ENCODE results near the gene CDH4.

CDH4 gene

GRCh38 chr20:61803416-61803914 is 551.4 kb downstream of the CDH4 start:
- no peak for DNase-seq

GRCh38 chr20:61803915-61804751 is 552.1 kb downstream of the CDH4 start:
- DNase-seq: no peak

DNA sequence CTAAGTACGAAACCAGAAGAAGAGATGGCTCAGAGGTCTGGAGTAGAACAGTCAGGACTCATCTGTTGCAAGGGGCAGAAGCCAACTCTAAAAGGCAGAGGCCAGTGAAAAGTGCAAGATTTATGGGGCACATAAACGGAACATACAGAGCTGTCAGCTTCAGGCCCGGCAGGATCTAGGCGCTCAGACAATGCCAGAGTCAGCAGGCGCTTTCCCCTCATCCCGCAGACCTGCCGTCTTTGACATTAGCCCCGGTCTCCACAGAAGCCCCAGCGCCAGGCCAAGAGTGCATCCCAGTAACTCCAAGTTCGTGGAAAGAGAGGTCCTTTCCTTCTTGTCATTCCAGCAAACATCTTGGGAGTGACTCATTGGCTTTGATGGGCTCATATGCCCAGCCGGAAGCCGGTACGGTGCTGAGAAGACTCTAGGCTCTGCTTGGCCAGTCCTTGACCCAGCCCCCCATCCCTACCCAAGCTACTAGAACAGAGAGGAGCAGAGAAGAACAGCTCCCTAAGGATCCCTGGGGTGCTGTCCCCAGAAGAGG is 552.8 kb downstream of the CDH4 start:
- no peak for DNase-seq

- no peak for DNase-seq
These were observed 553.3 kb downstream of the CDH4 start for GRCh38 chr20:61805365-61805764.

DNA sequence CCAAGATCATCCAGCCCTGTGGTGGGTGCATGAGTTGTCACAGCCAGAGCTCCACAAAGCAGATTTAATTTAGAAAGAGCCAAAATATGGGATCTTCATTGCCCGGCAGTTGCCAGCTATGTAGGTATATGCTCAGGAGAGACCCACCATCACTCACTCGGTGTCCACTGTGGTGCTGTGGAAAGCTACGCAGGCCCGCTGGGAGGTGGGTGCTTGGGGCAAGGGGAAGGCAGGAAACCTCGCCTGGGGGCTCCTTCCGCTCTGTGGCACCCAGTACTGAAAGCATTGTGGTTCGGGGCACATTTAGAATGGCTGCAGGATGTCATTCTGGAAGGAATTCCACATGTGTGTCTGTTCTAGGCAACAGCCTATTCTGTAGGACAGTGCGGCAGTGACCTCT is 553.7 kb downstream of the CDH4 start:
- no peak for DNase-seq

- DNase-seq: no peak
These were observed 554.3 kb downstream of the CDH4 start for GRCh38 chr20:61806314-61806713.

- DNase-seq: no peak
These were observed 554.9 kb downstream of the CDH4 start for GRCh38 chr20:61806995-61807394.

- DNase-seq: no peak
These were observed 555.6 kb downstream of the CDH4 start for GRCh38 chr20:61807471-61808160.

DNA sequence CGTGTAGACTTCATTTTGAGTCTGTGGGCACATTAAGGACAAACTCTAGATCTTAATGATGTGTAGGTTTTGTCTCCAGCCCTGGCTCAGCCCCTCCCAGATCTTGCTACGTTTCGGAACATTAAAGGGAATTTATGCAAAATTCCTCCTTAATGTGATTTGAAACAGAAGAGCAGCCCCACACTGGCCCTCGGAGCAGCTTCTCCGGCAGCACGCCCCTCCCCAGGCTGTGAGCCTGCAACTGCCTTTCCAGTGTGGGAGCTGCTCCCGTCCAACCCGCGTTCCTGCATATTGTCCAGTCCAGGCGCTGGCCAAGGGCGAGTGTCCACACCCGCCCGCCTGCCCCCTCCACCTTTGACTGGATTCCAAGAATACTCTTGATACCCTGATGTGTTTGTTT is 556.4 kb downstream of the CDH4 start:
- no peak for DNase-seq

DNA sequence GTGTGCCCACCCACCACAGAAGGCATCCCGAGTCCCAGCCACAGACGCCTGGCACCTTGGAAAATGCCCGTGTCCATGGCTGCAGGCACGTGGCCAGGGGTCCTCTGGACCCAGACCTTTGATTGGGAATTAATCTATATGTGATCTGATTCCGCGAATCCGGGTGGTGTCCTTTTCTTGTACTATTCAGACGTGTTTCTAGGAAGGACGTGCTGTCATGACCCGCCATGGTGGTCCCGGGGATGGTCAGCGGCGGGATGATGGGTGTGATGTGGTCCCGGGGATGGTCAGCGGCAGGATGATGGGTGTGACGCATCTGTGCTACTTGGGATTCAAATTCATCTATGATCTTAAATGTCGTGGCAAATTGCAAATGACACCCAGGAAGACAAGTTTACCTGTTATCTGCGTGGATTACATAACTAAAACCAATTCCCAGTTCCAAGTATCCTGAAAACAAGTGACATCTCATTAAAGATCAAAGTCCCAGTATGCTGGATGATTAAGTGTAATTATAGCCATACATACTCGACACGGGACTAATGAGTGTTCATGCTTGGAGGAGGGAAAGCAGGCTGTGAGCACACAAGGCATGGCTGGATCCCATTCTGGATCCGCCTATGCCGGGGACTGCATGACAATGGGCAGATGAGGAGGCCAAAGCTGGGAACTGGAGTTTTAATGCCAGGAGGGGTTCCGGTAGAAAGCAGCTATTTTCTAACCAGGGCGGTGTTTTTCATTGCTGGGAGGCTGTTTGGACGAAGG is 557.1 kb downstream of the CDH4 start:
- no peak for DNase-seq

GRCh38 chr20:61810066-61810737 is 558.1 kb downstream of the CDH4 start:
- DNase-seq: no peak

- DNase-seq: no peak
These were observed 558.7 kb downstream of the CDH4 start for GRCh38 chr20:61810738-61811135.

DNA sequence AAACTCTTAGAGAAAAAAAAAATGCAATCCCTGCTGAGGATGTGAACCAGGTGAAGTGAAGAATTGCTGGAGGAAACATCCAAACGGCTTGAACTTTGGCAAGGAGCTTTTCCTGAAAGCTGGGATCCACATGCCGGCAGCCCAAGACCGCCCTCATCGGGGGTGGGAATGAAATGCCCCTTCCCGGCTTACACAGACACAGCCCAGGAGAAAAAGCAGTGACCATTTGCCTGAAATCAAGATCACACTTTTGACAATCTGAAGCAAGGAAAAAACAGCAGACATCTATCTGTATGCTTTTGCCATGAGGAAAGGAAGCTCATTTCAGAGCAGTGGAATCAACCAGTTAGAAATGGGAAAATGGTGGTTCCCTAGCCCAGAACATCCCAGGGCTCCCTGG is 559.1 kb downstream of the CDH4 start:
- no peak for DNase-seq

DNA sequence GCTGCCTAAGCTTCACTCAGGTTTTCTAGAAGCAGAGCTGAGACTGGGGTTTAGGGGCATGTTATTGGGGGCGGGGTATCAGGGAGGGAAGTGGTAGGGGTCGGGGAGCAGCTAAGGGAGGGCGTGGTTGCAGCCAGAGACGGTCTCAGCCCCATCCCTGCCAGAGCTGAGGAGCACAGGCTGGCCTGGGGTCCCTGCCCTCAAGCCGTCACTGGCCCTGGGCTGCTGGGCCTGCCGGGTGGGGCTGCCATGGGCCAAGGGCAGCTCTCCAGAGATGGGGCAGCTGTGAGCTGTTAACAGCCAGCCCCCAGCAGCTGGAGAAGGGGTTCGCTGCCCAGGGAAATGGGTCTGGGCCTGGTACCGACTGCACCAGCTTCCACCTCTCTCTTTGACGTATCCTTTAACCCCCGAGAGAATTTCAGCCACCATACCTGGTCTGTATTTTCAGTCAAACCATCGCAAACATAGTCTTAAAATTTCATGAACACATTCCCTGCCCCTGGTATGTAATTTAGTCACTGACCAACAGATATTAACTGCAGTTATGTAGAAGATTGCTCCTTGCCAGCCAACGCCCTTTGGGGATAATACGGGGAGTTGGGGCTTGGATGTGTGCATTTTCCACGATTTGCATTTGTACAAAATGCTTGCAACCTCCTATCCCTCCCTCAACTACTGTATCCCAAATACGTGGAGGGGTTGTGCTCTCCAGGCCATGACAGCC is 560.2 kb downstream of the CDH4 start:
- DNase-seq: no peak

GRCh38 chr20:61812845-61813485 is 560.9 kb downstream of the CDH4 start:
- DNase-seq: no peak

GRCh38 chr20:61813791-61814190 is 561.7 kb downstream of the CDH4 start:
- DNase-seq: no peak

- no peak for DNase-seq
These were observed 562.2 kb downstream of the CDH4 start for GRCh38 chr20:61814244-61814643.

GRCh38 chr20:61814726-61815125 is 562.7 kb downstream of the CDH4 start:
- DNase-seq: no peak

GRCh38 chr20:61815176-61815575 is 563.1 kb downstream of the CDH4 start:
- no peak for DNase-seq

- DNase-seq: no peak
These were observed 563.6 kb downstream of the CDH4 start for GRCh38 chr20:61815678-61816077.
